ENCODE data around the gene SLC4A5.

SLC4A5 gene

GRCh38 chr2:74275228-74275627 is 68.0 kb downstream of the SLC4A5 start:
- no peak for DNase-seq (ENCODE audit: low spot score)

GRCh38 chr2:74269667-74270066 is 73.5 kb downstream of the SLC4A5 start:
- no peak for DNase-seq (ENCODE audit: low spot score)

GRCh38 chr2:74267068-74267467 is 76.1 kb downstream of the SLC4A5 start:
- peak; percentile 19 for DNase-seq (ENCODE audit: low spot score)

- no peak for DNase-seq (ENCODE audit: low spot score)
These were observed 78.9 kb downstream of the SLC4A5 start for GRCh38 chr2:74264281-74264680.

GRCh38 chr2:74262681-74263080 is 80.5 kb downstream of the SLC4A5 start:
- no peak for DNase-seq (ENCODE audit: low spot score)

GRCh38 chr2:74261204-74261864 is 81.9 kb downstream of the SLC4A5 start:
- peak; percentile 33 for DNase-seq (ENCODE audit: low spot score)

- DNase-seq (ENCODE audit: low spot score): no peak
These were observed 82.7 kb downstream of the SLC4A5 start for GRCh38 chr2:74260495-74260894.

- DNase-seq (ENCODE audit: low spot score): no peak
These were observed 83.5 kb downstream of the SLC4A5 start for GRCh38 chr2:74259733-74260132.

- DNase-seq (ENCODE audit: low spot score): no peak
These were observed 84.0 kb downstream of the SLC4A5 start for GRCh38 chr2:74259191-74259590.

- DNase-seq (ENCODE audit: low spot score): no peak
These were observed 87.5 kb downstream of the SLC4A5 start for GRCh38 chr2:74255660-74256213.

GRCh38 chr2:74253971-74254310 is 89.3 kb downstream of the SLC4A5 start:
- no peak for DNase-seq (ENCODE audit: low spot score)

- no peak for DNase-seq (ENCODE audit: low spot score)
These were observed 89.8 kb downstream of the SLC4A5 start for GRCh38 chr2:74253306-74253970.

GRCh38 chr2:74252862-74253261 is 90.4 kb downstream of the SLC4A5 start:
- no peak for DNase-seq (ENCODE audit: low spot score)

- DNase-seq (ENCODE audit: low spot score): no peak
These were observed 91.2 kb downstream of the SLC4A5 start for GRCh38 chr2:74252036-74252435.

GRCh38 chr2:74250189-74250631 is 93.0 kb downstream of the SLC4A5 start:
- peak; percentile 74 for DNase-seq (ENCODE audit: low spot score)

- DNase-seq (ENCODE audit: low spot score): no peak
These were observed 93.7 kb downstream of the SLC4A5 start for GRCh38 chr2:74249406-74250122.

GRCh38 chr2:74246496-74247195 is 96.6 kb downstream of the SLC4A5 start:
- no peak for DNase-seq (ENCODE audit: low spot score)

- DNase-seq (ENCODE audit: low spot score): no peak
These were observed 98.9 kb downstream of the SLC4A5 start for GRCh38 chr2:74244286-74244685.

- no peak for DNase-seq (ENCODE audit: low spot score)
These were observed 100.7 kb downstream of the SLC4A5 start for GRCh38 chr2:74242354-74243071.

- no peak for DNase-seq (ENCODE audit: low spot score)
These were observed 103.9 kb downstream of the SLC4A5 start for GRCh38 chr2:74239346-74239745.

- DNase-seq (ENCODE audit: low spot score): no peak
These were observed 104.3 kb downstream of the SLC4A5 start for GRCh38 chr2:74238879-74239278.

- no peak for DNase-seq (ENCODE audit: low spot score)
These were observed 108.2 kb downstream of the SLC4A5 start for GRCh38 chr2:74235041-74235440.

All from cerebellar cortex (tissue), 1 donor.